ENCODE measurements around the gene GSTM4. TPM values are rescaled to one million over a fixed set of nuclear protein-coding genes. Genes with fewer than 3 reads are reported as not detected.

Gene GSTM4
- total RNA-seq, 4 donors from 2014 or later: 33.1 to 43.1 (median 39.1) TPM

GRCh38 chr1:109661391-109661790, 5.5 kb downstream of the GSTM4 start:
- peak; percentile 81 for DNase-seq (ENCODE audit: extremely low spot score)
- 87% methylated on average over 2 of the region's 2 CpGs for WGBS
- TF ChIP-seq CTCF (IDR thresholded peaks at IDR 0.05) (no peak), POLR2A (IDR thresholded peaks at IDR 0.05; ENCODE audit: low read depth) (no peak), POLR2AphosphoS5 (IDR thresholded peaks at IDR 0.05) (no peak), EP300 (IDR thresholded peaks at IDR 0.05) (no peak)
- Histone ChIP-seq H3K4me1 (peaks cover 5 to 17% (median 11%) of the 10 kb centered on the region in 4 donors), H3K4me3 (no peak overlapping the region), H3K9me3 (no peaks in the 10 kb centered on the region), H3K27ac (replicated peaks in 1 of 4) (no peak overlapping the region), H3K27me3 (no peaks in the 10 kb centered on the region), H3K36me3 (peaks cover 0 to 70% (median 32%) of the 10 kb centered on the region in 4 donors)
- intact Hi-C loops (cut with DNase I): no loop called here

- intact Hi-C loops (cut with DNase I): no loop called here
- peak; percentile 14 for DNase-seq (ENCODE audit: extremely low spot score)
- no peak for TF ChIP-seq POLR2A (IDR thresholded peaks at IDR 0.05; ENCODE audit: low read depth)
- TF ChIP-seq CTCF (IDR thresholded peaks at IDR 0.05): no peak
- TF ChIP-seq POLR2AphosphoS5 (IDR thresholded peaks at IDR 0.05): no peak
- TF ChIP-seq EP300 (IDR thresholded peaks at IDR 0.05): no peak
- Histone ChIP-seq H3K36me3 (peaks cover 0 to 47% (median 21%) of the 10 kb centered on the region in 4 donors), H3K4me3 (no peak overlapping the region), H3K9me3 (no peaks in the 10 kb centered on the region), H3K27ac (replicated peaks in 1 of 4) (no peak overlapping the region), H3K4me1 (peaks cover 4 to 26% (median 19%) of the 10 kb centered on the region in 4 donors), H3K27me3 (no peaks in the 10 kb centered on the region)
- WGBS: 83% methylated on average over 1 of the region's 1 CpG
These were observed 8.8 kb downstream of the GSTM4 start for GRCh38 chr1:109664671-109665070.

- H3K9me3 ChIP-seq: no peaks in the 10 kb centered on the region
- intact Hi-C loops (cut with DNase I): no loop called here
- DNase-seq (ENCODE audit: extremely low spot score): peak; percentile 98
- H3K27ac ChIP-seq (replicated peaks in 1 of 4): peak within 1 kb of the TSS; percentile 53 to 74 (median 68)
- no peak for TF ChIP-seq CTCF (IDR thresholded peaks at IDR 0.05)
- TF ChIP-seq POLR2AphosphoS5 (IDR thresholded peaks at IDR 0.05): peak; percentile 60 to 74
- H3K4me1 ChIP-seq: peaks cover 4 to 26% (median 19%) of the 10 kb centered on the region in 4 donors
- no peaks in the 10 kb centered on the region for H3K27me3 ChIP-seq
- peak within 1 kb of the TSS; percentile 63 to 73 (median 66) for H3K4me3 ChIP-seq
- WGBS: 10% methylated on average over 18 of the region's 22 CpGs
- H3K36me3 ChIP-seq: peaks cover 0 to 30% (median 5%) of the 10 kb centered on the region in 4 donors
These were observed 11.7 kb downstream of the GSTM4 start, which contains the start of gene GSTM2 for GRCh38 chr1:109667452-109668122. TSS of gene GSTM2 (plus strand) at chr1:109668057. CDS start at chr1:109668116, 59 bp downstream.

GRCh38 chr1:109668123-109668775, 12.3 kb downstream of the GSTM4 start:
- intact Hi-C loops (cut with DNase I): no loop called here
- Histone ChIP-seq H3K4me1 (peaks cover 4 to 26% (median 19%) of the 10 kb centered on the region in 4 donors), H3K27me3 (no peaks in the 10 kb centered on the region), H3K4me3 (peak overlapping the region; percentile 63 to 73 (median 66)), H3K9me3 (no peaks in the 10 kb centered on the region), H3K27ac (replicated peaks in 1 of 4) (peak overlapping the region; percentile 53 to 74 (median 68)), H3K36me3 (peaks cover 0 to 31% (median 8%) of the 10 kb centered on the region in 4 donors)
- no peak for TF ChIP-seq POLR2AphosphoS5 (IDR thresholded peaks at IDR 0.05)
- no peak for TF ChIP-seq EP300 (IDR thresholded peaks at IDR 0.05)
- no peak for TF ChIP-seq CTCF (IDR thresholded peaks at IDR 0.05)
- TF ChIP-seq POLR2A (IDR thresholded peaks at IDR 0.05; ENCODE audit: low read depth): no peak
- 18% methylated on average over 3 of the region's 26 CpGs for WGBS
- peak; percentile 80 for DNase-seq (ENCODE audit: extremely low spot score)
